Right renal pelvis (tissue), 4 donors: ENCODE measurements around the gene ZNF28. TPM values are rescaled to one million over a fixed set of nuclear protein-coding genes. Genes with fewer than 3 reads are reported as not detected.
"Not testable (repeated sequence)": the region's sequence is repeated elsewhere in the genome, so short reads cannot be mapped to it uniquely, and the experiment has no call there.

ENCODE experiments used
- DNase-seq, 4 donors: peaks; one replicate each; pipeline ENCODE4 v3.0.0-alpha.2; 2013; ENCODE audit warnings: low read depth in 4 of 4, low spot score in 3 of 4, missing footprints in 1 of 4
- polyA plus RNA-seq, 4 donors: library from polyadenylated mRNA; unstranded; fragments of 120-200 nt; gene quantifications; one replicate each; pipeline ENCODE4 v1.2.1, GENCODE V29; 2013; ENCODE audit not compliant: insufficient read length in 4 of 4

The ZNF28 gene
- polyA plus RNA-seq, result 10 to 100 TPM; 17.9 to 23.9 (median 22.2) TPM

DNA sequence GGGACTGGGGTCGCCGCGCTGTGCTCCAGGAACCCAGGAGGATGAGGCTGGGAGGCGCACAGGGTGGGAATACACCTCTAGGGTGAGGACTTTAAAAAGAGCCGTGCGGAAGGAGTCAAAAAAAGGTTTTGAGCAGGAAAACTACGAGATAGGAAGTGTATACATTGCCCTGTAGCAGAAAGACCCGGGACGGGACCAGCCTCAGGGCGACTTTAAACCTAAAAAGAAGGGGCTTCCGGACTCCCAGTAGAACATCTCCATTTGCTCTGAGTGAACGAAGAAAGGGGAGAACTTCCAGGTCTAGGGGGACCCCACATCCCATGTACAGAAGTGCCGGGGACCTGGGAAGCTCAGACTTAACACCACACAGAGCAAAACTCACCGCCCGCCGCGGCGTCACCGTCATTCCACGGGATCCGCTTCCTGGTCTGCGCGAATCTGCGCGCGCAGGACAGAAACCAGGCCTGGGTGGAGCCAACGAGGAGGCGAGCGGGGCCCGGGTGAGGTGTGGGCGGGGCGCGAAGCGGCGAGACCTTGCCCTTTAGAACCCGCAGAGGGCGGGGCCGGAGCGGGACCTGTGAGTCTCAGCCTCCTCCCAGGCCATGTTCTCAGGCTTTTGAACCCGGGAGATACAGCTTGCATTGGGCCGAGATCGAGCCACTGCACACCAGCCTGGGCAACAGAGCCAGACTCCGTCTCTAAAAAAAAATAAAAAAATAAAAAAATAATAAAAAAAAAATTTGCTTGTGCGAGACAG is at the start of gene ZNF28:
ZNF28 (minus strand) TSS at position 430 of the 757 bp plus-strand sequence. CDS start 3,675 bp downstream, outside the sequence.
- peak; percentile 7 to 20 (median 14) for DNase-seq

DNA sequence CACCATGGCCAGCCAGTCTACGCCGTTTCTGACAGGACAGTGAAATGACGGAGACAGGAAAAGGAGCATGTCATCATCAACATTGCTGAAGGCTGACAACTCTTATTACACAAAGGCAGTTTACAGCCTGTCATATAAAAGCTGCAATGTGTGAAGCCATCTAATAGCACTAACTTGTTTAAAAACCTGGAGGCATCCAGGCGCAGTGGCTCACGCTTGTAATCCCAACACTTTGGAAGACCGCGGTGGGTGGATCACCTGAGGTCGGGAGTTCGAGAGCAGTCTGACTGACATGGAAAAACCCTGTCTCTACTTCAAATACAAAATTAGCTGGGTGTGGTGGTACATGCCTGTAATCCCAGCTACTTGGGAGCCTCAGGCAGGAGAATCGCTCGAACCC is 46.6 kb upstream of the ZNF28 start:
- not testable (repeated sequence) for DNase-seq

GRCh38 chr19:52857378-52858191 is 36.2 kb upstream of the ZNF28 start, which contains the start of gene ZNF468:
ZNF468 (minus strand) TSS chr19:52857619; CDS start chr19:52854272, 3,347 bp downstream.
- peak in 3 of 4 donors; percentile 33 to 48 (median 39) for DNase-seq

DNA sequence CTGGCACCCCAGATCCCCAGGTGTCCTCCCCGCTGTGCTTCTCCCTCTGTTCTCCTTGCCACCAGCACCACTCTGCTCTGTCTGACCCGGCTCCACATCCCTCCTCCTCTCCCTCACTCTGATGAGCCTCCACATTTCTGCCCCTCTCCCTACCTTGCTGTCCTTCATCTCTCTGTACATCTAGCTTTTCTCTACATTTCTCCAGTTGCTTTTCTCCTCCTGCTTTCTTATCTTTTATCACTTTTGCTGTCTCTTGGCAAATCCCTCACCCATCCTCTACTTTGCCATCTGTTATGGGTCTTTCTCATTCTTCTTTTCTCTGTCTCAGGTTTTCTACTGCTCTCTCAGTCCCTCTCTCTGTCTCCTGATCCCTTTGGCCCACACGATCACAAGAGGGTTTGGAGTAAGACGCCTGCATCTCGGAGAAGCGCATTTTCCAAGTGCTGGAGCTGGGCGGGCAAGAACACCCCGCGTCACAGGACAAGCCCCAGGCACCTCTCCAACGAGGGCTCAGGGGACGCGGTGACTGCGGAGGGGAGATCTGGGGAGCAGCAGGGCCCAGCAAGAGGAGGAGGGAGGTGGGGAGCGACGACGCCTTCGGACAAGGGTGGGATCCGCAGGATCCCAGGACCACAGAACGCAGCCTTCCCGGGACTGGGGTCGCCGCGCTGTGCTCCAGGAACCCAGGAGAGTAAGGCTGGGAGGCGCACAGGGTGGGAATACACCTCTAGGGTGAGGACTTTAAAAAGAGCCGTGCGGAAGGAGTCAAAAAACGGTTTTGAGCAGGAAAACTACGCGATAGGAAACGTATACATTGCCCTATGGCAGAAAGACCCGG is 35.3 kb upstream of the ZNF28 start:
- not testable (repeated sequence) for DNase-seq

- DNase-seq, result not testable (repeated sequence)
Measured at GRCh38 chr19:52847352-52847751, 25.9 kb upstream of the ZNF28 start.

DNA sequence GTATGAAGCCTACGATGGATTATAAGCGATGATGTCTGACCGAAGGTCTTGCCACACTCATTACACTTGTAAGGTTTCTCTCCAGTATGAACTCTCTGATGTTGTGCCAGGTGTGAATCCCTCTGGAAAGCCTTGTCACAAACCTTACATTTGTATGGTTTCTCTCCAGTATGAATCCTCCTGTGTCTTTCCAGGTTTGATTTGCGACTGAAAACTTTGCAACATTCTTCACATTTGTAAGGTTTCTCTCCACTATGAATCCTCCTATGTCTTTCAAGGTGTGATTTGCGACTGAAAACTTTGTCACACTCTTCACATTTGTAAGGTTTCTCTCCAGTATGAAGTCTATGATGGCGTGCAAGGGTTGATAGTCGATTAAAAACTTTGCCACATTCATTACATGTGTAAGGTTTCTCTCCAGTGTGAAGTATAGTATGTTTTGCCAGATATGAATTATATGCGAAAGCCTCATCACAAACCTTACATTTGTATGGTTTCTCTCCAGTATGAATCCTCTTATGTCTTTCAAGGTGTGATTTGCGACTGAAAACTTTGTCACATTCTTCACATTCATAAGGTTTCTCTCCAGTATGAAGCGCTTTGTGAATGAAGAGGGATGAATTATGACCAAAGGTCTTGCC is 19.5 kb upstream of the ZNF28 start:
- DNase-seq, result not testable (repeated sequence)

DNA sequence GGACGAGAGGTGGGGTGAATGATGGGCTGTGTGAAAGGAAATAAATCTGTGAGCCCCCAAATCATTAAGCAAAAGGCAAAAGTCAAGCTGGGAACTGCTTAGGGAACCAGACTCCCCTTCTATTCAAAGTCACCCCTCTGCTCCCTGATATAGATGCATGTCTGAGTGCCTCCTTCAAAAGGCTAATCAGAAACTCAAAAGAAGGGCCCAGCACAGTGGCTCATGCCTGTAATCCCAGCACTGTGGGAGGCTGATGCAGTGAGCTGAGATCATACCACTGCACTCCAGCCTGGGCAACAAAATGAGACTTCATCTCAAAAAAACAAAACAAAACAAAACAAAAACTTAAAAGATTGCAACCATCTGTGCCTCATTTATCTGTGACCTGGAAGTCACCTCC is 12.9 kb upstream of the ZNF28 start:
- not testable (repeated sequence) for DNase-seq

- not testable (repeated sequence) for DNase-seq
Measured at GRCh38 chr19:52833541-52833940, 12.1 kb upstream of the ZNF28 start.

GRCh38 chr19:52829866-52830265 is 8.4 kb upstream of the ZNF28 start:
- DNase-seq, result not testable (repeated sequence)

DNA sequence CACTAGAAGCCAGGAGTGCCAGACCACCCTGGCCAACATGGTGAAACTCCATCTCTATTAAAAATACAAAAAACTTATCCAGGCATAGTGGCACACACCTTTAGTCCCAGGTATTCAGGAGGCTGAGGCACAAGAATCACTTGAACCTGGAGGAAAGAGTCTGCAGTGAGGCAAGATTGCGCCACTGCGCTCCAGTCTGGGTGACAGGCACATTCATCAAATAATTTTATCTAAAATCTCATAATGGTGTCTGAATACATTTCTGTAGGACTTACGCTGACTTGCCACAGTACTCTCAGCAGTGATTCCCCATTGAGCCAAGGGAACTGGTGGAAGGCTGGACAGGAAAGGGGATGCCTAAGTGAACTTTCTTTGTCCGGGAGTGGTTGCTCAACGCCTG is 4.3 kb upstream of the ZNF28 start:
- no peak for DNase-seq

DNA sequence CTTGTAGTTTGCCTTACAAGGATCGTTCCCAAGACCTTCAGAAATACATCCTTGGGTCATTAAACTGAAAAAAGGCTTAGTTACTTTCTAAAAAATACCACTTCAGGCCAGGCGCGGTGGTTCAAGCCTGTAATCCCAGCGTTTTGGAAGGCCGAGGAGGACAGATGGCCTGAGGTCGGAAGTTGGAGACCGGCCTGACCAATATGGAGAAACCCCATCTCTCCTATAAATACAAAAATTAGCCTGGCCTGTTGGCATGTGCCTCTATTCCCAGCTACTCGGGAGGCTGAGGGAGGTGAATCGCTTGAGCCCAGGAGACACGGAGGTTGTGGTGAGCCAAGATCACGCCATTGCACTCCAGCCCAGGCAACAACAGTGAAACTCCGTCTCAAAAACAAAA is 2.2 kb upstream of the ZNF28 start:
- no peak for DNase-seq

DNA sequence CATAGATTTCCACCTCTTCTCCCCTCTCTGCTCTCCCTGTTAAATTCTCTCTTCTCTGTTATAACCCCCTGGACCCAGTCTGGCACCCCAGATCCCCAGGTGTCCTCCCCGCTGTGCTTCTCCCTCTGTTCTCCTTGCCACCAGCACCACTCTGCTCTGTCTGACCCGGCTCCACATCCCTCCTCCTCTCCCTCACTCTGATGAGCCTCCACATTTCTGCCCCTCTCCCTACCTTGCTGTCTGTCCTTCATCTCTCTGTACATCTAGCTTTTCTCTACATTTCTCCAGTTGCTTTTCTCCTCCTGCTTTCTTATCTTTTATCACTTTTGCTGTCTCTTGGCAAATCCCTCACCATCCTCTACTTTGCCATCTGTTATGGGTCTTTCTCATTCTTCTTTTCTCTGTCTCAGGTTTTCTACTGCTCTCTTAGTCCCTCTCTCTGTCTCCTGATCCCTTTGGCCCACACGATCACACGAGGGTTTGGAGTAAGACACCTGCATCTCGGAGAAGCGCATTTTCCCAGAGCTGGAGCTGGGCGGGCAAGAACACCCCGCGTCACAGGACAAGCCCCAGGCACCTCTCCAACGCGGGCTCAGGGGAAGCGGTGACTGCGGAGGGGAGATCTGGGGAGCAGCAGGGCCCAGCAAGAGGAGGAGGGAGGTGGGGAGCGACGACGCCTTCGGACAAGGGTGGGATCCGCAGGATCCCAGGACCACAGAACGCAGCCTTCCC is 795 bp downstream of the ZNF28 start:
- not testable (repeated sequence) for DNase-seq

DNA sequence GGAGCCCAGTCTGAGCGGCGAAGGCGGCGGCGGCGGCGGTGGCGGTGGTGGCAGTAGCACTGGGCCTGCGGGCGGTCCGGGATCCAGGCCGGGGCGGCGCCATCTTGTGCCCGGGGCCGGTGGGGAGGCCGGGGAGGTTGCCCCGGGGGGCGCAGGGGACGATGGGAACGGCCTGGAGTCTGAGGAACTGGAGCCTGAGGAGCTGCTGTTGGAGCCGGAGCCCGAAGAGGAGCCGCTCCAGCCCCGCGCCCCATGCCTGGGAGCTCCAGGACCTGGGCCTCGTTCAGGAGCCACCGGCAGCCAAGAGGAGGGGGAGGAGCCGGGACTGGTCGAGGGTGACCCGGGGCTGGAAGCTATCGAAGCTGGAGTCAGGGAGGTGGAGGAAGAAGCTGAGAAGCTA is 11.6 kb downstream of the ZNF28 start:
- DNase-seq, result no peak

- not testable (repeated sequence) for DNase-seq
Measured at GRCh38 chr19:52799950-52800640, 21.3 kb downstream of the ZNF28 start.

GRCh38 chr19:52789440-52789839 is 32.0 kb downstream of the ZNF28 start:
- no peak for DNase-seq

- DNase-seq, result peak; percentile 20 to 53 (median 36)
Measured at GRCh38 chr19:52786464-52787354, 34.7 kb downstream of the ZNF28 start, which contains the start of gene ZNF600. ZNF600 (minus strand) TSS chr19:52786791; CDS start chr19:52778888, 7,903 bp downstream.

GRCh38 chr19:52786078-52786463 is 35.4 kb downstream of the ZNF28 start:
- DNase-seq, result no peak

DNA sequence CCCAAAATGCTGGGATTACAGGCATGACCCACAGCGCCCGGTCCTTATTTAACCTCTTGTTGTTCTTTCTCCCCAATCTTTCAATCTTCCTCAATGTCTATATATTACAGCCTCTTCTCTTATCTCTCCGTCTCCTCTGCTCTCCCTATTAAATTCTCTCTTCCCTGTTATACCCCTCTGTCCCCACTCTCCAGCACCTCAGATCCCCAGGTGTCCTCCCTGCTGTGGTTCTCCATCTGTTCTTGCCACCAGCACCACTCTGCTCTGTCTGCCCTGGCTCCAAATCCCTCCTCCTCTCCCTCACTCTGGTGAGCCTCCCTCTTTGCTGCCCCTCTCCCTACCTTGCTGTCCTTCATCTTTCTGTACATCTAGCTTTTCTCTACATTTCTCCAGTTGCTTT is 35.9 kb downstream of the ZNF28 start:
- no peak for DNase-seq
